Measurements from ENCODE around the gene OR2T10.
A peak's percentile ranks its signal among the peaks of the same experiment; 100 is the strongest.

DNA sequence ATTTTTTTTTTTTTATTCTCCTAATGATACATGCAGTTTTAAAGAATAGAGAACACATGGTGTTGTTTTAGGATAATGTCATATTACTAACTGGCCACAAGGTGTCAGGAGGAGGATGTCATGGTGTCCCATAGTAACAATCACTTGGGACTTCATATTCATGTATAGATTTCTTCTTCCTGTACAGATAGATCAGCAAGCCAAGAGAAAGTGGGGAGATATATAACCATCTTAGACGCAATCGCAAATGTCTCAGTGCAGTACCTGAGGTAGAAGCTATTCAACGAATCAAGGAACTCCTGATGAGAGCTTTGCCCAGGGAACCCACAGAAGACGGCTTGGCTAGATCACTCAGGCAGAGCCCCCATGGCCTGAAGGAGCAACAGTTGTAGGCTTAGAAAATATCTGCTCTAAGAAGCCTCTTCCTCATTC lies 25.1 kb upstream of the OR2T10 start:
- TF ChIP-seq CTCF (conservative IDR thresholded peaks at IDR 0.05 in 1 of 2, IDR thresholded peaks at IDR 0.05 in 1 of 2; ENCODE audit: extremely low read depth in 1 of 2, insufficient read depth in 1 of 2, low read depth in 1 of 2, low read length in 2 of 2) (peak; percentile 42 to 59), EZH2 (IDR thresholded peaks at IDR 0.05; ENCODE audit: borderline replicate concordance, low read length) (no peak)

Data from mammary epithelial cell (primary cell).